Measurements from ENCODE around the gene GPR26. TPM values are rescaled to one million over a fixed set of nuclear protein-coding genes. Genes with fewer than 3 reads are reported as not detected.

GPR26 gene
- polyA plus RNA-seq, 1 of the 3 experiments (the other 2 are of a cell fraction) = not detected

- no peak for TF ChIP-seq REST (IDR thresholded peaks at IDR 0.05; ENCODE audit: low read depth, low read length)
- TF ChIP-seq GATA2 (CRISPR knock-in tag; IDR thresholded peaks at IDR 0.05) = no peak
- no peak for TF ChIP-seq FOXM1 (IDR thresholded peaks at IDR 0.05; ENCODE audit: low read depth)
- TF ChIP-seq CTCF (IDR thresholded peaks at IDR 0.05) = no peak
- no peak for TF ChIP-seq JUND (IDR thresholded peaks at IDR 0.05)
- no peak for TF ChIP-seq ELF1 (IDR thresholded peaks at IDR 0.05)
- no peak for TF ChIP-seq IRF3 (IDR thresholded peaks at IDR 0.05; ENCODE audit: low read depth, low read length)
Observed at GRCh38 chr10:123741711-123742110, 75.6 kb downstream of the GPR26 start (continued).

- Histone ChIP-seq H3K4me2 (no peak overlapping the region), H2AFZ (ENCODE audit: low read depth) (no peak overlapping the region), H4K20me1 (ENCODE audit: insufficient read depth) (no peaks in the 10 kb centered on the region), H3K4me3 (ENCODE audit: low read depth in 2 of 2, low read length in 1 of 2) (no peak overlapping the region), H3F3A (replicated peaks; ENCODE audit: insufficient read depth) (no peaks in the 10 kb centered on the region), H3K27me3 (ENCODE audit: insufficient read depth) (no peaks in the 10 kb centered on the region), H3K27ac (ENCODE audit: low read depth in 2 of 2, low read length in 1 of 2) (no peak overlapping the region), H3K9me3 (no peaks in the 10 kb centered on the region), H3K4me1 (ENCODE audit: control insufficient read depth in 1 of 2, insufficient read depth in 2 of 2, low read depth in 1 of 2, low read length in 1 of 2) (peaks cover 0 to 24% of the 10 kb centered on the region in 2 experiments; a peak in 2 of 4 replicates), H3K9ac (no peak overlapping the region), H3K9me2 (no peaks in the 10 kb centered on the region), H3K36me3 (replicated peaks in 1 of 2; ENCODE audit: control insufficient read depth in 1 of 2, insufficient read depth in 2 of 2, low read length in 1 of 2) (no peaks in the 10 kb centered on the region), H3K79me2 (ENCODE audit: insufficient read depth) (no peaks in the 10 kb centered on the region)
- POLR2A ChIA-PET = interaction anchor here (0.9 kb wide), 1 partner anchor 25 kb away, joined by 4 read pairs; no protein-coding TSS in a partner anchor
- peak; percentile 61 for DNase-seq
- WGBS (ENCODE audit: low lambda C conversion rate) = 36% methylated on average over 9 of the region's 10 CpGs
- CTCF ChIA-PET = interaction anchor here (0.7 kb wide), 1 partner anchor 54 kb away, joined by 3 read pairs; no protein-coding TSS in a partner anchor
- TF ChIP-seq USF2 (IDR thresholded peaks at IDR 0.05; ENCODE audit: borderline replicate concordance, low read depth, low read length) = no peak
- no peak for TF ChIP-seq IRF3 (IDR thresholded peaks at IDR 0.05; ENCODE audit: low read depth, low read length)
- no peak for TF ChIP-seq TCF12 (IDR thresholded peaks at IDR 0.05)
- no peak for TF ChIP-seq RAD21 (IDR thresholded peaks at IDR 0.05; ENCODE audit: low read length)
- peak; percentile 34; the same call in 1 of the 2 replicates for TF ChIP-seq GATA2 (CRISPR knock-in tag; IDR thresholded peaks at IDR 0.05)
- no peak for TF ChIP-seq NRF1 (IDR thresholded peaks at IDR 0.05; ENCODE audit: low read depth, low read length)
- peak; percentile 67; the same call in 1 of the 2 replicates for TF ChIP-seq MXI1 (IDR thresholded peaks at IDR 0.05; ENCODE audit: low read depth, low read length)
- no peak for TF ChIP-seq GABPA (IDR thresholded peaks at IDR 0.05; ENCODE audit: low read depth)
- no peak for TF ChIP-seq TEAD4 (IDR thresholded peaks at IDR 0.05; ENCODE audit: borderline replicate concordance, insufficient read depth)
- no peak for TF ChIP-seq EP300 (IDR thresholded peaks at IDR 0.05; ENCODE audit: borderline replicate concordance in 1 of 2, low read depth in 1 of 2, low read length in 1 of 2)
Observed at GRCh38 chr10:123742751-123743440, 76.7 kb downstream of the GPR26 start.
